Mesenchymal stem cell (in vitro differentiated cells and primary cell): ENCODE results near the gene LRRC37B.
A peak's percentile ranks its signal among the peaks of the same experiment; 100 is the strongest.
"Not testable (repeated sequence)": the region's sequence is repeated elsewhere in the genome, so short reads cannot be mapped to it uniquely, and the experiment has no call there.

ENCODE experiments used
- DNase-seq: peaks from one replicate; pipeline ENCODE4 v3.0.0-alpha.2; 2013
- H2AFZ ChIP-seq: one replicate; pipeline ENCODE4 v1.6.1; 2013; ENCODE audit warnings: low read depth, mild to moderate bottlenecking, control low read depth, inconsistent platforms, low read length, moderate library complexity
- H2AK5ac ChIP-seq: 2 replicates; pipeline ENCODE4 v1.6.1; 2013; ENCODE audit warnings: low read length, moderate library complexity, mild to moderate bottlenecking, inconsistent platforms; ENCODE audit not compliant: severe bottlenecking
- H2BK120ac ChIP-seq: one replicate; pipeline ENCODE4 v1.6.1; 2013; ENCODE audit warnings: low read depth, mild to moderate bottlenecking, inconsistent platforms, low read length, moderate library complexity
- H2BK12ac ChIP-seq, 2 experiments: one replicate each; pipeline ENCODE4 v1.6.1; 2013; ENCODE audit warnings: inconsistent platforms in 2 of 2, low read length in 2 of 2, mild to moderate bottlenecking in 2 of 2, moderate library complexity in 2 of 2, control low read depth in 1 of 2
- H2BK15ac ChIP-seq: one replicate; pipeline ENCODE4 v1.6.1; 2013; ENCODE audit warnings: mild to moderate bottlenecking, low read depth, inconsistent platforms; ENCODE audit not compliant: poor library complexity, severe bottlenecking
- H2BK5ac ChIP-seq: 2 replicates; pipeline ENCODE4 v1.6.1; 2013; ENCODE audit warnings: low read depth, mild to moderate bottlenecking, low read length, control low read depth, inconsistent platforms; ENCODE audit not compliant: poor library complexity, severe bottlenecking
- H3K14ac ChIP-seq, 2 experiments: one replicate each; pipeline ENCODE4 v1.6.1; 2013; ENCODE audit warnings: inconsistent platforms in 2 of 2, low read length in 2 of 2, control low read depth in 1 of 2, mild to moderate bottlenecking in 1 of 2, moderate library complexity in 1 of 2
- H3K18ac ChIP-seq, 2 experiments: one replicate each; pipeline ENCODE4 v1.6.1; 2013; ENCODE audit warnings: inconsistent platforms in 2 of 2, low read length in 2 of 2, control low read depth in 1 of 2, low read depth in 1 of 2, mild to moderate bottlenecking in 1 of 2
- H3K23ac ChIP-seq, 2 experiments: one replicate each; pipeline ENCODE4 v1.6.1; 2013; ENCODE audit warnings: inconsistent platforms in 2 of 2, low read length in 2 of 2, mild to moderate bottlenecking in 2 of 2, moderate library complexity in 2 of 2, control low read depth in 1 of 2
- H3K27ac ChIP-seq: 2 replicates; pipeline ENCODE4 v1.5.1; 2013; ENCODE audit warnings: mild to moderate bottlenecking, moderate library complexity, low read length, control low read depth, inconsistent platforms; ENCODE audit not compliant: poor library complexity, severe bottlenecking
- H3K27me3 ChIP-seq, 2 experiments: 2 replicates each; pipeline versions ENCODE4 v1.6.1 to v1.7.0; 2013; ENCODE audit warnings: low read length in 2 of 2, mild to moderate bottlenecking in 2 of 2, moderate library complexity in 2 of 2, control low read depth in 1 of 2, inconsistent platforms in 1 of 2; ENCODE audit not compliant: control insufficient read depth in 1 of 2, insufficient read depth in 1 of 2
- H3K36me3 ChIP-seq, 2 experiments: 2 replicates each; pipeline versions ENCODE4 v1.6.1 to v1.7.0; 2013; ENCODE audit warnings: low read length in 2 of 2, control low read depth in 1 of 2, inconsistent platforms in 1 of 2, low read depth in 1 of 2, mild to moderate bottlenecking in 1 of 2; ENCODE audit not compliant: insufficient read depth in 2 of 2, control insufficient read depth in 1 of 2
- H3K4ac ChIP-seq, 2 experiments: one replicate each; pipeline ENCODE4 v1.6.1; 2013; ENCODE audit warnings: inconsistent platforms in 2 of 2, low read length in 2 of 2, mild to moderate bottlenecking in 2 of 2, moderate library complexity in 2 of 2, control low read depth in 1 of 2, low read depth in 1 of 2
- H3K4me1 ChIP-seq: 2 replicates; pipeline ENCODE4 v1.6.1; 2013; ENCODE audit warnings: low read depth, low read length, control low read depth; ENCODE audit not compliant: control insufficient read depth, insufficient read depth
- H3K4me2 ChIP-seq: 2 replicates; pipeline ENCODE4 v1.6.1; 2013; ENCODE audit warnings: low read length, mild to moderate bottlenecking, inconsistent platforms; ENCODE audit not compliant: poor library complexity, severe bottlenecking
- H3K4me3 ChIP-seq, 2 experiments: 2 replicates each; pipeline versions ENCODE4 v1.5.1 to v1.7.0; 2013; ENCODE audit warnings: low read length in 2 of 2, mild to moderate bottlenecking in 2 of 2, control low read depth in 1 of 2, low read depth in 1 of 2; ENCODE audit not compliant: insufficient read depth in 1 of 2
- H3K79me1 ChIP-seq: replicated peaks from 2 replicates; pipeline ENCODE4 v1.6.1; 2013; ENCODE audit warnings: mild to moderate bottlenecking, control low read depth, low read length, inconsistent platforms; ENCODE audit not compliant: poor library complexity, severe bottlenecking
- H3K9ac ChIP-seq: 2 replicates; pipeline ENCODE4 v1.7.0; 2013; ENCODE audit warnings: mild to moderate bottlenecking, low read length, moderate library complexity
- H3K9me3 ChIP-seq: 2 replicates; pipeline ENCODE4 v1.7.0; 2013; ENCODE audit warnings: mild to moderate bottlenecking, low read length; ENCODE audit not compliant: control insufficient read depth
- H4K8ac ChIP-seq: one replicate; pipeline ENCODE4 v1.6.1; 2013; ENCODE audit warnings: inconsistent platforms, mild to moderate bottlenecking, low read length, moderate library complexity
- H4K91ac ChIP-seq: one replicate; pipeline ENCODE4 v1.6.1; 2013; ENCODE audit warnings: mild to moderate bottlenecking, low read length, inconsistent platforms
- WGBS: methylation state at CpG from one replicate; pipeline ENCODE4 v1.1.7; 2013; ENCODE audit warnings: mixed read lengths; 5-methylcytosine and 5-hydroxymethylcytosine counted together

The LRRC37B gene

DNA sequence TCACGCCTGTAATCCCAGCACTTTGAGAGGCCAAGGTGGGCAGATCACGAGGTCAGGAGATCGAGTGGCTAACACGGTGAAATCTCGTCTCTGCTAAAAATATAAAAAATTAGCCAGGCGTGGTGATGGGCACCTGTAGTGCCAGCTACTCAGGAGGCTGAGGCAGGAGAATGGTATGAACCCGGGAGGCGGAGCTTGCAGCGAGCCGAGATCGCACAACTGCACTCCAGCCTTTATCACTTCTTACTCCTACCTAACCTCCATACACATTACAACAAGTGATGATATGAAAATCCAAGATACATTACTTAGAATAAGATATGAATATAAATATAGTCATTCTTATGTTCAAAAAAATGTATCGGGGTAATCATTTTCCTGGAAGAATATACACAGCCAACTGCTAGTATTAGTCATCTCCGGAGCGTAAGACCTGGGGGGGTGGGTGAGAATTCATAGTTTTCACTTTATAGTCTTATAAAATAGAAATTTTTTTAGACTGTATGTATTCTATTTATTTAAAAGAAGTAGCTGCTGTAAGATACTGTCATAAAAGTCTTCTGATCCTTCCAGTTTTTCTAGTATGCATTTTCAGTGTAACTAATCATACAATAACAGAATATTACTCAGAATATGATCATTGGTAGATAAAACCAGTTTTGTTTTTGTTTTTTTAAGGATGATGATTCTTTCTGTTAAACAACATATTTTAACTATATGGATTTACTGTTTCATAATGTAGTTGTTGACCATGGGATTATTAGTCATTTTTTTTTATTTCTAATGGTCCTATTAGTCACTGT, 32.7 kb upstream of the LRRC37B start:
- not testable (repeated sequence) for H3K4ac ChIP-seq, H2AFZ ChIP-seq, H2BK120ac ChIP-seq, H2BK15ac ChIP-seq, H3K4me1 ChIP-seq, H4K8ac ChIP-seq, H3K18ac ChIP-seq, H3K4me3 ChIP-seq, H3K27me3 ChIP-seq, H3K9ac ChIP-seq, H3K23ac ChIP-seq, H2BK12ac ChIP-seq, H3K14ac ChIP-seq, H2AK5ac ChIP-seq, DNase-seq, H2BK5ac ChIP-seq, H3K79me1 ChIP-seq, H3K9me3 ChIP-seq, H4K91ac ChIP-seq, H3K4me2 ChIP-seq
- WGBS, result 96% methylated on average over 6 of the region's 14 CpGs
- H3K36me3 ChIP-seq, result peaks cover 6 to 35% of the 10 kb centered on the region in 2 experiments
- peak overlapping the region; percentile 29 for H3K27ac ChIP-seq

DNA sequence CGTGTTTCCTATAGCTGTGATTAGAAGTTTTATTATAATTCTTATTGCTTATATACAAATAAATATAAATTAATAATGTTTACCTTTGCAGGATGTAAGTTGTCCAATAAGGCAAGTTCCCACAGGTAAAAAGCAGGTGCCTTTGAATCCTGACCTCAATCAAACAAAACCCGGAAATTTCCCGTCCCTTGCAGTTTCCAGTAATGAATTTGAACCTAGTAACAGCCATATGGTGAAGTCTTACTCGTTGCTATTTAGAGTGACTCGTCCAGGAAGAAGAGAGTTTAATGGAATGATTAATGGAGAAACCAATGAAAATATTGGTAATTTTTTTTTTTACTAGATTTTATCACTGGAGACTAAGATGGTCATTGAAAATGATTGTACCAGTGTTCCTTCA, 31.8 kb upstream of the LRRC37B start:
- not testable (repeated sequence) for DNase-seq, H3K9me3 ChIP-seq, H3K4me3 ChIP-seq, H2BK15ac ChIP-seq, H2AFZ ChIP-seq, H3K18ac ChIP-seq, H2BK12ac ChIP-seq, H3K27me3 ChIP-seq, H3K4me1 ChIP-seq, H3K4me2 ChIP-seq, H2AK5ac ChIP-seq, H3K4ac ChIP-seq, H2BK5ac ChIP-seq, H4K91ac ChIP-seq, H3K79me1 ChIP-seq, H3K23ac ChIP-seq, H3K9ac ChIP-seq, H3K27ac ChIP-seq, H2BK120ac ChIP-seq, H3K14ac ChIP-seq, H4K8ac ChIP-seq
- peaks cover 5 to 41% of the 10 kb centered on the region in 2 experiments for H3K36me3 ChIP-seq
- WGBS, result 89% methylated on average over 4 of the region's 5 CpGs

- not testable (repeated sequence) for H4K91ac ChIP-seq, H3K4ac ChIP-seq, H3K4me3 ChIP-seq, H3K14ac ChIP-seq, H2BK120ac ChIP-seq, H2BK12ac ChIP-seq, DNase-seq, H3K18ac ChIP-seq, H3K9me3 ChIP-seq, H2BK15ac ChIP-seq, H2AK5ac ChIP-seq, H3K4me2 ChIP-seq, H3K4me1 ChIP-seq, H2AFZ ChIP-seq, H2BK5ac ChIP-seq, H4K8ac ChIP-seq, H3K27me3 ChIP-seq, H3K9ac ChIP-seq, H3K27ac ChIP-seq, H3K23ac ChIP-seq
- Histone ChIP-seq H3K36me3 (peaks cover 48 to 85% of the 10 kb centered on the region in 2 experiments), H3K79me1 (peaks cover 10% of the 10 kb centered on the region)
- WGBS, result 98% methylated on average over 5 of the region's 8 CpGs
Observed at GRCh38 chr17:31991821-31992220, 15.4 kb upstream of the LRRC37B start.

DNA sequence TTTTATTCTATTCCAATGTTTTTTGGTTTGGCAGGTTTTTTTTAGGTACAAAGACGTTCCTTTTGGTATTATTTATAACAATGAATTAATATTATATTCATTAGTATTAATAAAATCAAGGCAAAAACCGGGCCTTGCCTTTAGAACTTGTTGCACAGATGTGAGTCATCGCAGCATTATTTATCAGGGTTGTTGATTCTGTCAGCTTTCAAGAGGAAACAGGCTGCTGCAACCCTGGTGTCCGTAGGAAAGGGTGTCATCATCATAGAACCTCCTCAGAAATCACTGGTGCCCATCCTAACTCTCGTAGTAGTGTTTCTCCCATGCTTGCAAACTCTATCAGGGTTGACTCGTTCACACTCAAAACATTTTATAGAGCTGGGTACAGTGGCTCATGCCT, 10.2 kb upstream of the LRRC37B start:
- Histone ChIP-seq H2BK12ac (no peak overlapping the region), H2BK5ac (no peak overlapping the region), H3K79me1 (peaks cover 5% of the 10 kb centered on the region), H2AFZ (no peak overlapping the region), H3K18ac (no peak overlapping the region), H4K91ac (no peak overlapping the region), H3K4me1 (no peaks in the 10 kb centered on the region), H3K27me3 (no peaks in the 10 kb centered on the region), H4K8ac (no peak overlapping the region), H2AK5ac (no peak overlapping the region), H3K4ac (no peak overlapping the region), H3K9ac (no peak overlapping the region), H2BK120ac (no peak overlapping the region), H3K23ac (no peak overlapping the region), H3K4me2 (no peak overlapping the region), H3K4me3 (no peak overlapping the region), H3K36me3 (peaks cover 29 to 85% of the 10 kb centered on the region in 2 experiments), H3K14ac (no peak overlapping the region), H3K27ac (no peak overlapping the region), H2BK15ac (no peak overlapping the region), H3K9me3 (no peaks in the 10 kb centered on the region)
- peak; percentile 37 for DNase-seq
- 77% methylated on average over 4 of the region's 6 CpGs for WGBS
